Esophagus squamous epithelium (tissue), 4 donors: ENCODE results near the gene THADA.
"Not testable (repeated sequence)": the region's sequence is repeated elsewhere in the genome, so short reads cannot be mapped to it uniquely, and the experiment has no call there.

Source experiments
- CTCF ChIP-seq, 6 experiments: fragments of 450-650 bp in 4 of 6; fragments of 200-600 bp in 2 of 6; sonication (generic) in 2 of 6; IDR thresholded peaks; one replicate each; pipeline ENCODE4 v1.5.1; 2016 to 2019; ENCODE audit warnings: antibody characterized with exemption in 6 of 6, mild to moderate bottlenecking in 4 of 6, moderate library complexity in 4 of 6
- POLR2A ChIP-seq, 4 donors: fragments of 450-650 bp; IDR thresholded peaks; one replicate each; pipeline ENCODE4 v1.6.1; 2017; ENCODE audit warnings: antibody characterized with exemption in 4 of 4, mild to moderate bottlenecking in 4 of 4, moderate library complexity in 3 of 4

- TF ChIP-seq CTCF, POLR2A (IDR thresholded peaks at IDR 0.05): not testable (repeated sequence)
Observed at GRCh38 chr2:43636153-43636552, 40.3 kb upstream of the THADA start.
